Breast epithelium (tissue), 4 donors: ENCODE measurements around the gene ZC3H14. TPM values are rescaled to one million over a fixed set of nuclear protein-coding genes. Genes with fewer than 3 reads are reported as not detected.
"Not testable (repeated sequence)": the region's sequence is repeated elsewhere in the genome, so short reads cannot be mapped to it uniquely, and the experiment has no call there.

Experiments
- DNase-seq, 2 donors: peaks; one replicate each; pipeline ENCODE4 v3.0.0-alpha.2; 2019; ENCODE audit warnings: low spot score in 2 of 2
- H3K27ac ChIP-seq, 2 donors: fragments of 200-600 bp; sonication (generic) in 1 of 2; one replicate each; pipeline ENCODE4 v1.5.1; 2016 to 2019; ENCODE audit warnings: mild to moderate bottlenecking in 1 of 2
- H3K27me3 ChIP-seq, 2 donors: fragments of 200-600 bp; sonication (generic) in 1 of 2; one replicate each; pipeline versions ENCODE4 v1.5.1 to v1.6.0; 2017 to 2019; ENCODE audit warnings: control low read depth in 1 of 2, mild to moderate bottlenecking in 1 of 2
- H3K36me3 ChIP-seq: fragments of 200-600 bp; one replicate; pipeline ENCODE4 v1.5.1; 2019
- H3K4me1 ChIP-seq, 2 donors: fragments of 200-600 bp; sonication (generic); one replicate each; pipeline ENCODE4 v1.5.1; 2016 to 2019; ENCODE audit warnings: control low read depth in 1 of 2
- H3K4me3 ChIP-seq, 3 donors: fragments of 200-600 bp; sonication (generic); 1 replicate in 2 of 3; 2 replicates in 1 of 3; pipeline ENCODE4 v1.5.1; 2016 to 2019; ENCODE audit warnings: mild to moderate bottlenecking in 3 of 3, moderate library complexity in 2 of 3
- H3K9me3 ChIP-seq, 2 donors: fragments of 200-600 bp; sonication (generic) in 1 of 2; one replicate each; pipeline ENCODE4 v1.5.1; 2016 to 2019; ENCODE audit warnings: control low read depth in 1 of 2
- CTCF ChIP-seq, 3 donors: fragments of 450-650 bp; IDR thresholded peaks; one replicate each; pipeline ENCODE4 v1.5.1; 2016 to 2017; ENCODE audit warnings: antibody characterized with exemption in 3 of 3, mild to moderate bottlenecking in 3 of 3, moderate library complexity in 3 of 3
- POLR2A ChIP-seq: fragments of 450-650 bp; IDR thresholded peaks from one replicate; pipeline ENCODE4 v1.6.1; 2016; ENCODE audit warnings: antibody characterized with exemption, mild to moderate bottlenecking, moderate library complexity
- POLR2AphosphoS5 ChIP-seq, 3 donors: sonication (generic); formaldehyde crosslinking; IDR thresholded peaks; one replicate each; pipeline ENCODE4 v1.6.1; 2017; ENCODE audit warnings: antibody characterized with exemption in 3 of 3
- intact Hi-C: fragments of 100-400 bp; cut with DNase I; formaldehyde crosslinking; loops from one replicate; pipeline ENCODE4 v1.15.1; 2023; ENCODE audit warnings: low total_unique reads
- total RNA-seq, 3 donors: library from RNA; depleted of rRNA; stranded (reverse); fragments of >200 nt; gene quantifications; one replicate each; pipeline ENCODE4 v1.1.0, GENCODE V29; 2016

ZC3H14 gene
- total RNA-seq, 3 donors from 2014 or later = 75.7 to 102 (median 76.7) TPM

- no peak for DNase-seq
- Histone ChIP-seq H3K36me3 (no peaks in the 10 kb centered on the region), H3K4me1 (no peaks in the 10 kb centered on the region), H3K27ac (no peak overlapping the region), H3K4me3 (no peak overlapping the region), H3K9me3 (no peaks in the 10 kb centered on the region), H3K27me3 (no peaks in the 10 kb centered on the region)
- TF ChIP-seq POLR2A (no peak), CTCF (IDR thresholded peaks at IDR 0.05) (no peak), POLR2AphosphoS5 (IDR thresholded peaks at IDR 0.05) (no peak)
- intact Hi-C loops = no loop called here
Observed at GRCh38 chr14:88519907-88520306, 42.9 kb upstream of the ZC3H14 start.

- intact Hi-C loops = no loop called here
- no peak for TF ChIP-seq CTCF (IDR thresholded peaks at IDR 0.05)
- TF ChIP-seq POLR2A = no peak
- no peak for TF ChIP-seq POLR2AphosphoS5 (IDR thresholded peaks at IDR 0.05)
- Histone ChIP-seq H3K4me1 (no peaks in the 10 kb centered on the region), H3K9me3 (no peaks in the 10 kb centered on the region), H3K27ac (peak overlapping the region in 1 of 2 donors; percentile 25), H3K36me3 (no peaks in the 10 kb centered on the region), H3K27me3 (no peaks in the 10 kb centered on the region), H3K4me3 (no peak overlapping the region)
- no peak for DNase-seq
Observed at GRCh38 chr14:88521818-88522217, 41.0 kb upstream of the ZC3H14 start.

- intact Hi-C loops = no loop called here
- DNase-seq = no peak
- no peaks in the 10 kb centered on the region for H3K4me1 ChIP-seq
- H3K36me3 ChIP-seq = no peaks in the 10 kb centered on the region
- no peak overlapping the region for H3K4me3 ChIP-seq
- no peaks in the 10 kb centered on the region for H3K27me3 ChIP-seq
- H3K27ac ChIP-seq = no peak overlapping the region
- H3K9me3 ChIP-seq = no peaks in the 10 kb centered on the region
- no peak for TF ChIP-seq CTCF (IDR thresholded peaks at IDR 0.05)
- TF ChIP-seq POLR2AphosphoS5 (IDR thresholded peaks at IDR 0.05) = no peak
- TF ChIP-seq POLR2A = no peak
Observed at GRCh38 chr14:88522393-88522792, 40.4 kb upstream of the ZC3H14 start.

- H3K36me3 ChIP-seq, H3K27me3 ChIP-seq, DNase-seq, H3K4me3 ChIP-seq, H3K9me3 ChIP-seq, intact Hi-C loops, H3K4me1 ChIP-seq, H3K27ac ChIP-seq: not testable (repeated sequence)
Observed at GRCh38 chr14:88529889-88530288, 32.9 kb upstream of the ZC3H14 start.

DNA sequence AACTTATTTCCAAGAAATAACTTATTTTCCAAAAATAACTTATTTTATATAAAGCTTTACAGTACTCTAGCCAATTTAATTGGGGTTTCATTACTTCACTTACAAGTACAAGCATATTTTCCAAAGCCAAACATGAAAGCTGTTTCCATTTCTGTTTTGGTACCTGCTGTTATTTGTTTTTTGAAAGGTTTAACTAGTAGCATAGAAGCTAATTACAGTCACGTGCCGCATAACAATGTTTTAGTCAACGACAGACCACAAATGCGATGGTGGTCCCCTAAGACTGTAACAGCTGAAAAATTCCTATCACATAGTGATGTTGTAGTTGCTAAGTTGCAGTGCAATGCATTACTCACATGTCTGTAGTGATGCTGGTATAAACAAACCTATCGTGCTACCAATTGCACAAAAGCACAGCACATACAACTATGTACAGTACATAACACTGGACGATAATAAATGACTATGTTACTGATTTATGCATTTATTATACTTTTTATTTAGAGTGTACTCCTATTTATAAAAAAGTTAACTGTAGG is 29.7 kb upstream of the ZC3H14 start:
- Histone ChIP-seq H3K4me1 (no peaks in the 10 kb centered on the region), H3K9me3 (peaks cover 0 to 4% of the 10 kb centered on the region in 2 donors), H3K4me3 (no peak overlapping the region), H3K27me3 (no peaks in the 10 kb centered on the region), H3K27ac (no peak overlapping the region), H3K36me3 (no peaks in the 10 kb centered on the region)
- no peak for DNase-seq
- intact Hi-C loops = no loop called here
- no peak for TF ChIP-seq POLR2AphosphoS5 (IDR thresholded peaks at IDR 0.05)
- no peak for TF ChIP-seq POLR2A
- no peak for TF ChIP-seq CTCF (IDR thresholded peaks at IDR 0.05)

DNA sequence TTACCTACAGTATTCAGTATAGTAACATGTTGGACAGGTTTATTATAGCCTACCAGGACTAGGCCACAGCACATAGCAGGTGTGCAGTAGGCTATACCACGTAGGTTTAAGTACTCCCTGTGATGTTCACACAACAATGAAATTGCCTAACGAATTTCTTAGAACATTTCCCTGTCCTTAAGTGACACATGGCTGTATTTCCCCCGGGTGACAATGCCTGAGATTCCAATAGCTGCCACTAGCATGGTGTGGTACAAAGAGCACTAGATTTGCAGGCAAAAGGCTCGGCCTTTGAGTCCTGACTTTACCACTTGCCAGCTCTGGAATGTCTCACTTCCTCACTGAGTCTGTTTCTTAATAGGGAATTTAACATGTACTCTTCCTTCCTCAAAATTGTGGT is 27.7 kb upstream of the ZC3H14 start:
- Histone ChIP-seq H3K4me3 (no peak overlapping the region), H3K4me1 (no peaks in the 10 kb centered on the region), H3K27me3 (no peaks in the 10 kb centered on the region), H3K9me3 (peaks cover 0 to 3% of the 10 kb centered on the region in 2 donors), H3K27ac (peak overlapping the region in 1 of 2 donors; percentile 37), H3K36me3 (no peaks in the 10 kb centered on the region)
- no peak for DNase-seq
- TF ChIP-seq CTCF (IDR thresholded peaks at IDR 0.05) = peak in 1 of 3 donors; percentile 37
- TF ChIP-seq POLR2AphosphoS5 (IDR thresholded peaks at IDR 0.05) = no peak
- intact Hi-C loops = no loop called here
